PFSK-1 (cell line): ENCODE results near the gene SPSB4.

ENCODE experiments used
- FOXP2 ChIP-seq: optimal IDR thresholded peaks from 2 replicates; pipeline ENCODE3; 2011; ENCODE audit warnings: borderline replicate concordance, control low read depth, inconsistent platforms; ENCODE audit not compliant: insufficient read depth; ENCODE audit errors: extremely low read length, extremely low read depth
- POLR2AphosphoS5 ChIP-seq: IDR thresholded peaks from 2 replicates; pipeline ENCODE4 v1.6.1; 2012; ENCODE audit warnings: low read depth, mild to moderate bottlenecking, control low read depth, low read length, moderate library complexity
- SIN3A ChIP-seq: IDR thresholded peaks from 2 replicates; pipeline ENCODE4 v1.6.1; 2012; ENCODE audit warnings: mild to moderate bottlenecking, low read length, moderate library complexity, borderline replicate concordance; ENCODE audit not compliant: insufficient read depth
- TAF1 ChIP-seq: IDR thresholded peaks from 2 replicates; pipeline ENCODE4 v1.6.1; 2012; ENCODE audit warnings: low read length, control low read depth, borderline replicate concordance; ENCODE audit not compliant: insufficient read depth
- TF ChIP-seq, protein P1 (sequence below), 2 experiments: IDR thresholded peaks; 2 replicates each; pipeline versions ENCODE4 v1.6.1 to v1.8.0; 2011 to 2012; ENCODE audit warnings: low read depth in 2 of 2, low read length in 2 of 2, control low read depth in 1 of 2, inconsistent platforms in 1 of 2, mild to moderate bottlenecking in 1 of 2, moderate library complexity in 1 of 2; ENCODE audit not compliant: insufficient read depth in 1 of 2

Gene SPSB4

GRCh38 chr3:141055536-141056445, 4.6 kb downstream of the SPSB4 start:
- TF ChIP-seq TAF1 (no peak), SIN3A (no peak), FOXP2 (no peak), POLR2AphosphoS5 (no peak)
- TF ChIP-seq, protein P1, sequence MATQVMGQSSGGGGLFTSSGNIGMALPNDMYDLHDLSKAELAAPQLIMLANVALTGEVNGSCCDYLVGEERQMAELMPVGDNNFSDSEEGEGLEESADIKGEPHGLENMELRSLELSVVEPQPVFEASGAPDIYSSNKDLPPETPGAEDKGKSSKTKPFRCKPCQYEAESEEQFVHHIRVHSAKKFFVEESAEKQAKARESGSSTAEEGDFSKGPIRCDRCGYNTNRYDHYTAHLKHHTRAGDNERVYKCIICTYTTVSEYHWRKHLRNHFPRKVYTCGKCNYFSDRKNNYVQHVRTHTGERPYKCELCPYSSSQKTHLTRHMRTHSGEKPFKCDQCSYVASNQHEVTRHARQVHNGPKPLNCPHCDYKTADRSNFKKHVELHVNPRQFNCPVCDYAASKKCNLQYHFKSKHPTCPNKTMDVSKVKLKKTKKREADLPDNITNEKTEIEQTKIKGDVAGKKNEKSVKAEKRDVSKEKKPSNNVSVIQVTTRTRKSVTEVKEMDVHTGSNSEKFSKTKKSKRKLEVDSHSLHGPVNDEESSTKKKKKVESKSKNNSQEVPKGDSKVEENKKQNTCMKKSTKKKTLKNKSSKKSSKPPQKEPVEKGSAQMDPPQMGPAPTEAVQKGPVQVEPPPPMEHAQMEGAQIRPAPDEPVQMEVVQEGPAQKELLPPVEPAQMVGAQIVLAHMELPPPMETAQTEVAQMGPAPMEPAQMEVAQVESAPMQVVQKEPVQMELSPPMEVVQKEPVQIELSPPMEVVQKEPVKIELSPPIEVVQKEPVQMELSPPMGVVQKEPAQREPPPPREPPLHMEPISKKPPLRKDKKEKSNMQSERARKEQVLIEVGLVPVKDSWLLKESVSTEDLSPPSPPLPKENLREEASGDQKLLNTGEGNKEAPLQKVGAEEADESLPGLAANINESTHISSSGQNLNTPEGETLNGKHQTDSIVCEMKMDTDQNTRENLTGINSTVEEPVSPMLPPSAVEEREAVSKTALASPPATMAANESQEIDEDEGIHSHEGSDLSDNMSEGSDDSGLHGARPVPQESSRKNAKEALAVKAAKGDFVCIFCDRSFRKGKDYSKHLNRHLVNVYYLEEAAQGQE (IDR thresholded peaks at IDR 0.05; ENCODE audit: insufficient read depth in 1 of 2, low read depth in 2 of 2, low read length in 2 of 2), result no peak

- TF ChIP-seq SIN3A (no peak), FOXP2 (no peak), POLR2AphosphoS5 (no peak), TAF1 (no peak)
- TF ChIP-seq, protein P1 (IDR thresholded peaks at IDR 0.05; ENCODE audit: insufficient read depth in 1 of 2, low read depth in 2 of 2, low read length in 2 of 2), result no peak
Observed at GRCh38 chr3:141056751-141057171, 5.6 kb downstream of the SPSB4 start.

DNA sequence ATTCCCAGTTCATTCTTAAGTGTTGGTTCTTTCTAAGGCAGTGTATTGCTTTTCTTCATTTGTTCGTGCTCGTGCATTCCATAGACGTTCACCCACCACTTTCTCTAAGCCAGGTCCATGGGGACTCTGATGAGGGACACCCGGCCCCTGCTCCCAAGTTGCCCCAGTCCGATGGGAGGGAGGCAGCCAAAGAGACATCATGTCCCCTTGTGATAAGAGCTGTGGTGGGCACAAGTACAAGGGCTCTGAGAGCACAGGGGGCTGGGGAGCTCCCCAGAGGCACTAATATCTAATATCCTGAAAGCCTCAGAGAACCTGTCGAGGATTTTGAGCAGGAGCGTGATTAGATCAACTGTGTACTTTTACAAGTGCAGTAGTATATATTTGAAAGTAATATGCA, 6.3 kb downstream of the SPSB4 start:
- TF ChIP-seq, protein P1 (IDR thresholded peaks at IDR 0.05; ENCODE audit: insufficient read depth in 1 of 2, low read depth in 2 of 2, low read length in 2 of 2), result no peak
- no peak for TF ChIP-seq SIN3A
- TF ChIP-seq FOXP2, result no peak
- TF ChIP-seq POLR2AphosphoS5, result no peak
- no peak for TF ChIP-seq TAF1

DNA sequence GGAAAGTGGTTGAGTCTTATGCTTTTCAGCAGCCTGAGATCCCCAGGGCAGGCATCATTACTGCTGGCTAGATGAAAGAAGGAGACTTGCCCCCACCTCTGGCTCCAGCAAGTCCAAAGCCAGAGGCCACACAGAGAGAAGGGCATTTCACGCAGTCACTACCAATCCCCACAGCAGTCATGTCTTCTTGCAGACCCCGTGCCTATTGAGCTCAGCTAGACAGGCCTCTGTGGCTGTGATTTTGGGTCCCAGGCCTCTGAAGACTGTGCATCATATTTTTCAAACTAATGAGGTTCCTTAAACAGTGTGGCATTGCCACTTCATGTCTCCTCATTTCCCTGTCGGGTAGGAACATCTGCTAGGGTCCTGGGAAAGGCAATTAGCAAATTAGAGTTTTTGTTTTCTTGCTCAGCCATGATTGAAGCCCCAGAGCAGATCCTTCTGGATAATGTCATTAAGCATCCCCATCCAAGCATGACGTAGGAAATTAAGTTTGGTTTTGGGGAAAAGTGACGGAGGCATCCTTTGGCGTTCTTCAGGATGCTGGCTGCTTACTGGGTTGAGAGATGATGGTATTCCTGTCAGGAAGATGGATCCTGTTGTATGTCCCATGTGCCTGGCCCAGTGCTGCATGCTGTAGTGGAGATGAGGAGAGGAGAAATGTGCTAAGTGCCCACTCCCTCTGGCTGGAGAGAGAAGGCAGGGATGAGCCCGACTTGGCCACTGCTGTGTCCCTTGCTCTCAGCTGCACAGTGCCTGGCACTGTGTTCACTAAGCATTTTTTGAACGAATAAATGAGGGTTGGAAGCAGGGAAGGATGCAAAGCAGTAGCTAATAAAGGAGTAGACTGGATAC, 7.0 kb downstream of the SPSB4 start:
- TF ChIP-seq TAF1 (no peak), SIN3A (no peak), POLR2AphosphoS5 (no peak), FOXP2 (no peak)
- TF ChIP-seq, protein P1 (IDR thresholded peaks at IDR 0.05; ENCODE audit: insufficient read depth in 1 of 2, low read depth in 2 of 2, low read length in 2 of 2), result no peak
